ENCODE data around the gene NFX1. TPM values are rescaled to one million over a fixed set of nuclear protein-coding genes. Genes with fewer than 3 reads are reported as not detected.

Gene NFX1
- total and polyA plus RNA-seq, 9 donors = 18.5 to 44.5 (median 34.3) TPM

DNA sequence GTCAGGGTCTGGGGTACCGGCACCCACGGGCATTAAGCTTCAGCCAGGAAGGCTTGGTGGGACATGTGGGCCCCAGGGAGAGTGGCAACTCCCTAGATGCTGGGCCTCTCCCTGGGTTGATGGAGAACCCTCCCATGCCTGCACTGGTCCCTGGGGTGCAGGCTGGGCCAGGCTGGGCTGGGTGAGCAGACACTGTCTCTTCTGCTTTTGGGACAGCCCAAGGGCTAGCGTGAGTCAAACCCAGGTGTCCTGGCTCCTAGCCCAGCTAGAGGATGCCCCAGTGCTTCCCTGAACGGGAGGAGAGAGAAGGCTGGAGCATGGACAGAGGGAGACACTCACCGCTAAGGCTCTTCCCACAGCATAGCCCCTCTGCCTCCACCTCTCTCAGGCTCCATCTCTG, 117.8 kb downstream of the NFX1 start:
- H3K36me3 ChIP-seq = no peaks in the 10 kb centered on the region
- H3K4me1 ChIP-seq (ENCODE audit: insufficient read depth) = no peaks in the 10 kb centered on the region
- no peak overlapping the region for H3K4me3 ChIP-seq
- no peaks in the 10 kb centered on the region for H3K27me3 ChIP-seq
- no peaks in the 10 kb centered on the region for H3K9me3 ChIP-seq
- WGBS, 3 donors = 62 to 77% (median 70%) methylated on average over 5 of the region's 5 CpGs
- DNase-seq = no peak
- intact Hi-C loops (cut with DNase I) = no loop called here
- H3K27ac ChIP-seq = no peak overlapping the region
- TF ChIP-seq, protein P1, sequence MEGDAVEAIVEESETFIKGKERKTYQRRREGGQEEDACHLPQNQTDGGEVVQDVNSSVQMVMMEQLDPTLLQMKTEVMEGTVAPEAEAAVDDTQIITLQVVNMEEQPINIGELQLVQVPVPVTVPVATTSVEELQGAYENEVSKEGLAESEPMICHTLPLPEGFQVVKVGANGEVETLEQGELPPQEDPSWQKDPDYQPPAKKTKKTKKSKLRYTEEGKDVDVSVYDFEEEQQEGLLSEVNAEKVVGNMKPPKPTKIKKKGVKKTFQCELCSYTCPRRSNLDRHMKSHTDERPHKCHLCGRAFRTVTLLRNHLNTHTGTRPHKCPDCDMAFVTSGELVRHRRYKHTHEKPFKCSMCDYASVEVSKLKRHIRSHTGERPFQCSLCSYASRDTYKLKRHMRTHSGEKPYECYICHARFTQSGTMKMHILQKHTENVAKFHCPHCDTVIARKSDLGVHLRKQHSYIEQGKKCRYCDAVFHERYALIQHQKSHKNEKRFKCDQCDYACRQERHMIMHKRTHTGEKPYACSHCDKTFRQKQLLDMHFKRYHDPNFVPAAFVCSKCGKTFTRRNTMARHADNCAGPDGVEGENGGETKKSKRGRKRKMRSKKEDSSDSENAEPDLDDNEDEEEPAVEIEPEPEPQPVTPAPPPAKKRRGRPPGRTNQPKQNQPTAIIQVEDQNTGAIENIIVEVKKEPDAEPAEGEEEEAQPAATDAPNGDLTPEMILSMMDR (IDR thresholded peaks at IDR 0.05) = no peak
- TF ChIP-seq EP300 (IDR thresholded peaks at IDR 0.05) (no peak), POLR2A (IDR thresholded peaks at IDR 0.05) (no peak)

GRCh38 chr9:33414268-33414667, 124.0 kb downstream of the NFX1 start:
- no peaks in the 10 kb centered on the region for H3K9me3 ChIP-seq
- no peaks in the 10 kb centered on the region for H3K36me3 ChIP-seq
- DNase-seq = no peak
- TF ChIP-seq, protein P1 (IDR thresholded peaks at IDR 0.05) = no peak
- TF ChIP-seq POLR2A (IDR thresholded peaks at IDR 0.05) (no peak), EP300 (IDR thresholded peaks at IDR 0.05) (no peak)
- intact Hi-C loops (cut with DNase I) = loop anchor here in 1 of 4 donors (5.0 kb wide), 1 partner anchor 53 kb away; no protein-coding TSS in a partner anchor
- WGBS, 3 donors = 70 to 76% (median 74%) methylated on average over 3 of the region's 3 CpGs
- H3K4me3 ChIP-seq = no peak overlapping the region
- no peak overlapping the region for H3K27ac ChIP-seq
- no peaks in the 10 kb centered on the region for H3K27me3 ChIP-seq
- H3K4me1 ChIP-seq (ENCODE audit: insufficient read depth) = no peaks in the 10 kb centered on the region

GRCh38 chr9:33414889-33415500, 124.7 kb downstream of the NFX1 start:
- WGBS, 3 donors = 50 to 68% (median 51%) methylated on average over 13 of the region's 13 CpGs

DNA sequence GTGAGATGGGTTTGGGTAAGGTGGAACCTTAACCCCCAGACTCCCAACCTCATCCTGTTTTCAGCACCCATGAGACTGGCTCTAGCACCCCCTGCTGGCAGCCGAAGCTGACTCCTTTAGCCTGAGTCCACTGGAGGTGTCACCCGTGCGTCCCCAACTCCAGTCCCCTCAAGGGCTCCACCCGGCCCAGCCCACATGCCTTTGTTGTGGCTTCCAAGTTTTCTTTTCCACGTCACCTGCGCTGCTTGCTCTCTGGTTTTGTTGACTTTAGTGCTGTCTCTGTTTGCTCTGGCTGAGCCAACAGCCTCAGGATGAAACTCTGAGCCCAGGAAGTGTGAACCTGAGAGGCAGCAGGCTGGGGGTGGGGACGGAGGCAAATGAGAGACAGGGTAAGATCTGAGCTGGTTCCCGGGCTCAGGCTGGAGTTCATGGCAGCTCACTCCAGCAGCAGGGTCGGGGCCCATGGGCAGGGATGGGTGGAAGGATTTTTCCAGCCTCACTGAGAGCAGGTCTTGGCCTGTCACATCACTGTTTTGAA, 125.3 kb downstream of the NFX1 start:
- no peaks in the 10 kb centered on the region for H3K36me3 ChIP-seq
- H3K4me1 ChIP-seq (ENCODE audit: insufficient read depth) = peaks cover 2% of the 10 kb centered on the region
- WGBS, 3 donors = 34 to 40% (median 36%) methylated on average over 9 of the region's 9 CpGs
- TF ChIP-seq POLR2A (IDR thresholded peaks at IDR 0.05) (no peak), EP300 (IDR thresholded peaks at IDR 0.05) (no peak)
- TF ChIP-seq, protein P1 (IDR thresholded peaks at IDR 0.05) = peak; percentile 52 to 63 (median 63)
- intact Hi-C loops (cut with DNase I) = loop anchor here in 2 of 4 donors (2.0 to 5.0 kb wide), 2 partner anchors 43 kb away; no protein-coding TSS in a partner anchor
- no peak overlapping the region for H3K27ac ChIP-seq
- no peak overlapping the region for H3K4me3 ChIP-seq
- DNase-seq = peak; percentile 64 to 82 (median 78)
- no peaks in the 10 kb centered on the region for H3K9me3 ChIP-seq
- H3K27me3 ChIP-seq = no peaks in the 10 kb centered on the region

More at GRCh38 chr9:33414889-33415500, 124.7 kb downstream of the NFX1 start:
- no peak overlapping the region for H3K27ac ChIP-seq
- intact Hi-C loops (cut with DNase I) = loop anchor here in 2 of 4 donors (5.0 kb wide), 2 partner anchors 43 to 52 kb away; no protein-coding TSS in a partner anchor
- H3K4me3 ChIP-seq = no peak overlapping the region
- H3K4me1 ChIP-seq (ENCODE audit: insufficient read depth) = peaks cover under 1% of the 10 kb centered on the region
- H3K9me3 ChIP-seq = no peaks in the 10 kb centered on the region
- TF ChIP-seq, protein P1 (IDR thresholded peaks at IDR 0.05) = no peak
- no peak for TF ChIP-seq POLR2A (IDR thresholded peaks at IDR 0.05)
- no peak for TF ChIP-seq EP300 (IDR thresholded peaks at IDR 0.05)
- H3K27me3 ChIP-seq = no peaks in the 10 kb centered on the region
- no peak for DNase-seq
- H3K36me3 ChIP-seq = no peaks in the 10 kb centered on the region
